ELF-1 (cell line): ENCODE results near the gene FAM120A.

Experiments used
- DNase-seq: peaks from one replicate; pipeline ENCODE4 v3.0.0-alpha.2; 2016; ENCODE audit warnings: low read depth, low spot score

FAM120A gene

GRCh38 chr9:93593144-93593658, 141.7 kb downstream of the FAM120A start:
- no peak for DNase-seq

DNA sequence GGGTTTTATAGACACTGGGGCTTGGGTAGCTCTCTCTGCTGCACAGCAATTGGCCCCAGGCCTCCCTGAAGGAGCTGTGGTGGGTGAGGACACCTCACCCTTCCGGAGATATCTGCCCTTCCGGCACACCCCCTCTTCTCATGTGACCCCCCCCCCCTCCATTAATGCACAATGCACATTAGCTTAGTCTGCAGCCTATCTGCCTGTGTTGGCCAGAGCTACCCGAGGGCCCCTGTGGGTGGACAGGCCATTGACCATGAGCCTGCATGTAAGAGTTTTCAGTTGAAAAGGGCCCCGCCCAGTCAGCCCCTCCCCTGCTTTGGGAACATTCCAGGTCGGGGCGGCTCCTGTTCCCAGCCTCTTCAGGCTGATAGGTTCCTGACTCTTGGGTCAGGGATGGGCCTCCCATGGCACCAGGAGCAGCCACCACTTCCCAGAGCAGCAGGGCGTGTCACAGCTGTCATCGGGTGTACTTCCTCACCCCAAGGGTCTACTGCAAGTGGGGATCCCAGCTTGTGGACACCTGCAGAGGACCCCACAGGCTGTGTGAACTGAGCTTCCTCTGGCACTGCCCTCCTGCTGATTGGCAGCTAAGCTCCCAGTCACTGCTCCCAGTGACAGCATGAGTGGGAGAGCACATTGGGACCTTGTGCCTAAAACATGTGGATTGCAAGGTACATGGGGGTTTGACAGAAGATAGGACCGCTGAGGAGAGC, 142.7 kb downstream of the FAM120A start:
- DNase-seq = peak; percentile 65

DNA sequence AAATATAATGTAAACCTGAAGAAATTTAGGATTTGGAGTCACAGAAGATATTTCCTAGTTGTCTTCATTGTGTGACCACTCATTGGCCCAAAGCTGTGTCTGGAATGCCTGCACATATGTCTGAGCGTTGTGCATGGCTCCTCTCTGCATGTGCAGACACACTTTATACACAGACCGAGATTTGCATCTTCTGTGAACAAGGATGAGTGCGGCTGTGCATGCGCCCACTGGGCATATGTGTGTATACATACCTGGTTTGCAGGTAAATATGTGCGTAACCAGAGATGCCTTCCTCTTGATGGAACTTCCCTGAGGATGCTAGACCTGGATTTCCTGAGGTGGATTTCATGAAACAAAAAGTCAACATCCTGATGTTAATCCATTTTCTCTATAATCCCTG, 144.0 kb downstream of the FAM120A start:
- DNase-seq = no peak

DNA sequence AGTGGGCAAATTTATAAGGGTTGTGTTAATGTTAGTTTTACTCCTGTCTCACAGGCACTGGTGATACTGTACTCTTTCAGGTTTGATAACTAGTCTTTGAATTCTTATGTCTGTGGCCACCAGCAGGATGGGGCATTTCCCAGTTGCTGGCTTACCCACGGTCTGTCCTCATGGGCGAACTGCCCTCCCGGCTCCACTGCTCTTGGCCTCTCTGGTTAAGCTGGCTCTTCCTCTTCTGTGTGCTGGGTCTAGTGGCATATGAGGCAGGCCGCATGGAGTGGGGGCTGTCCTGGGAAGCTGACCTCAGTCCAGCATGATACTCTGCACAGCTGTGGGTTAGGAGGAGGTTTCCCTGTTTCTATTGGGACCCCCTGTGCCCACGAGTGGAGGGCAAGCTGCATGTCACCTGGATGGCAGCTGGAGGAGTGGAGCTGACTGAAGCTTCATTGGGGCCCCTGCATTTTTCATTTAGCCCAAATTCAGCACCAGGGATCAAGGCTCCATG, 144.4 kb downstream of the FAM120A start:
- no peak for DNase-seq

- DNase-seq = no peak
These were observed 144.9 kb downstream of the FAM120A start for GRCh38 chr9:93596399-93596798.

GRCh38 chr9:93597142-93597706, 145.7 kb downstream of the FAM120A start:
- DNase-seq = no peak

- no peak for DNase-seq
These were observed 146.6 kb downstream of the FAM120A start for GRCh38 chr9:93597871-93598646.

DNA sequence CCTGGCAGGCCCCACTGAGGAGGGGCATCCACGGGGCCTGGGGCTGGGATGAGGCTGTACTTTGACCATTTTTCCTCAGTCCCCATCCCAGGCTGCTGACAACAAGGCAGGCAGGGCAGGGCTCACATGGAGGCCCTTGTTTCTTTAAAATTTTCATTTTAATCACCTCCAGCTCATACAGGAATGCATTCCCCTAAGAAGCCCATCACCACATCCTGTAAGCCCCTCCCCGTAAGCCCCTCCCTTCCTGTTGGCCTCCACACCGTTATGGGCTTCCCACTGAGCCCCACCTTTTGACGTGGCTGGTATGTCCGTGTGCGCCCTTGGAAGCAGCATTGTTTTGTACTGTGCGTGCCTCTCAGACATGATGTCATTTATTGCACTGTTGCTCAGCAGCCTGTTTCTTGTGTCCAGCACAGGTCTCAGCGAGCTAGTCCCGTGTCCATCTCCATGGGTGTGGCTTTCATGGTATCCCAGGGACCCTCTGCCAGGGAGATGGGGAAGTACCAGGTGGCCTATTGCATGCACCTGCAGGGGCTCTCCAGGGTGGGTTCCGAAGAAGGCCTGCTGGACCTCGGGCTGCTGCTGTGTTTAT, 147.3 kb downstream of the FAM120A start:
- no peak for DNase-seq

- DNase-seq = peak; percentile 36
These were observed 148.3 kb downstream of the FAM120A start for GRCh38 chr9:93599571-93600403.

GRCh38 chr9:93600504-93600903, 149.0 kb downstream of the FAM120A start:
- peak; percentile 50 for DNase-seq

DNA sequence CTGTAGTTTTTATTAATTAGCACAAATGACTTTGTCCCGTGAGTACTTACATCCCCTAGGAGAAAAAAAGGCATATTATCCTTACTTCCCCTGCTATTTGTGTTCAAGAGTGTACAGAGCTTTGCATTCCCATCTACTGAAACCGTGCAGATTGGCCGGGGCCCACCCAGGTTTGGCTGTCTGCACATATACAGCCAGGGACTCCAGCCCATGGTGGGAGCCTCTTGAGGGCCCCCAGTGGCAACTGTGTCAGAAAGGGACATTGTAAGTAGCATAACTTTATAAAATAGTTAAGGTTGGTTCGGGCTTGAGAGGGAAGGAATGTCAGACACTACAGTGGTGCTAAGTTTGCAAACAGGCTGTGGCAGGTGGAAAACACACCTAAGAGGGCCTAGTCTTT, 149.6 kb downstream of the FAM120A start:
- no peak for DNase-seq

GRCh38 chr9:93601666-93602065, 150.2 kb downstream of the FAM120A start:
- DNase-seq = no peak

DNA sequence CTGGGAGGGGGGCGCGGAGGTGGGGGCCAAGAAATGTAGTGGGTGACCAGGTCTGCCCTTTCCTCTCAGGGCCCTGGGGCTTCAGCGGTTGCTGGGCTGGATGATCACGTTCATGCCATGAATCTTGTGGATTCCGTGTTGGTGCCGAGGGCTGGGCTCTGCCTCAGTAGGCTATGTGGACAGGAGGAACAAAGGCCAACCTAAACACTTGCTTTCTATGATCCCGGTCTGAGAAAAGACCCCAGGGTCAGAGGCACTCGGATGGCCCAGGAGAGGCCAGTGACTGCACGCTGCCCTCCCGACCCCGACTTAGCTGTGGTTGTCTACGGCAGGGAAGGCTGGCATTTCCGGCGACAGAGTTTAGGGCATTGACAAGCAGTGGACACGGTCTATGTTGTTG, 151.5 kb downstream of the FAM120A start:
- no peak for DNase-seq

GRCh38 chr9:93603906-93604326, 152.4 kb downstream of the FAM120A start:
- DNase-seq = no peak

- DNase-seq = no peak
These were observed 154.7 kb downstream of the FAM120A start for GRCh38 chr9:93606187-93606586.

GRCh38 chr9:93610206-93610605, 158.7 kb downstream of the FAM120A start:
- DNase-seq = no peak

DNA sequence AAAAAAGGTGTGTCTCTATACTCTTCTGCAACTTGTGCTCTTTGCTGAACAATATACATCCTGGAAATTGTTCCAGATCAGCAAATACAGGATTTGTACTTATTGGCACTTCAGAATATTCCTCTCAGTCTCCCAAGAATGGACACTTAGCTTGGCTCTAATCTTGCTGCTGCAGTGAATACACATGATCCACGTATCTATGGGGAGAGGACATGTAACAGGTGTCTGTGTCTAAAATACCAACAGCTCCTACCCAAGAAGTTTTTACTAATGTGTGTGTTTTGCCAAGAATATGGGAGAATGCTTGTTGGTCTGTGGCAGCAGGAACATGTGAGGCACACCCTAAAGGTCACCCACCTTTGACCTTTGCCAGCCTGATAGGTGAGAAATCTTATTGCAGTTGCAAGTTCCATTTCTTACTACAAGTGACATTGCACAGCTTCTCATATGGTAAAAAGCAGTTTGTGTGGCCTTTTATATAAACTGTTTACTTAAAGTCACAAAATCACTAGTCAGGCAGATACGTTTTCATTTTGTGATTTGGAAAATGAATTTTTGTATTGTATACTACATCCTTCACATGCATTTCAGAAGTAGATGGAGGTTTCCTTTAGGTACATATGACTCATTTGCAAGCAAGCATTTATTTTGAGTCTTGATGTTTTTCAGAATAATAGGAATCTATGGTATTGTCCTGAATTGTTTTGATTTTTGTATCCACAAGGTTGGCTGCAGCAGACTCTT, 160.7 kb downstream of the FAM120A start:
- no peak for DNase-seq

GRCh38 chr9:93612796-93613154, 161.3 kb downstream of the FAM120A start:
- DNase-seq = no peak

- no peak for DNase-seq
These were observed 161.7 kb downstream of the FAM120A start for GRCh38 chr9:93613174-93613573.

DNA sequence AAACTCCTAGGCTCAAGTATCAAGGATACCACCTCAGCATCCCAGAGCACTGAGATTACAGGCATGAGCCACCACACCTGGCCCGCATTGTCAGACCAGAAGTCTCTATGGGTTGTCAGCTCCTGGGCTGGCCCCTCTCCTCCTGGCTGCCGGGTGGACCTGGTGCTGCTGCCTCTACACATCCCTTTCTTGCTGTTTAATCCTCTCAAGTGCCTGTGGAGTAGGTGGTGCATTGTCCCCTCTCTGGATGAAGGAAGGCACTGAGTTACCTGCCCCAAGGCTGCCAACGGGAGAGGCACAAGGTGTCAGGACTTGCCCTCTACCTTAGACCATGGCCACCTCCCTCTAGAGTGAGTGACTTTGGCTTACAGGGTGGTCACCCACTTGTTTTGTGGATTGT, 162.3 kb downstream of the FAM120A start:
- no peak for DNase-seq
